HG02588 (cell line): ENCODE measurements around the gene FOXO1.

Experiments
- ATAC-seq: cut with Tn5 transposase; IDR thresholded peaks from one replicate; pipeline ENCODE4 v1.9.1; 2021; ENCODE audit warnings: mild to moderate bottlenecking, moderate library complexity; ENCODE audit not compliant: unreplicated experiment

The FOXO1 gene

GRCh38 chr13:40666933-40667621 lies 636 bp upstream of the FOXO1 start:
- peak; percentile 14 for ATAC-seq

- ATAC-seq, result peak; percentile 7
These were observed 1.1 kb downstream of the FOXO1 start for GRCh38 chr13:40665126-40666044.

- peak; percentile 20 for ATAC-seq
These were observed 1.9 kb downstream of the FOXO1 start for GRCh38 chr13:40664350-40665125.

GRCh38 chr13:40664100-40664349 lies 2.4 kb downstream of the FOXO1 start:
- ATAC-seq, result peak; percentile 22

- peak; percentile 10 for ATAC-seq
These were observed 3.6 kb downstream of the FOXO1 start for GRCh38 chr13:40662866-40663265.

GRCh38 chr13:40661875-40662665 lies 4.4 kb downstream of the FOXO1 start:
- ATAC-seq, result no peak

- ATAC-seq, result no peak
These were observed 5.7 kb downstream of the FOXO1 start for GRCh38 chr13:40660692-40661091.

GRCh38 chr13:40660141-40660664 lies 6.2 kb downstream of the FOXO1 start:
- no peak for ATAC-seq

GRCh38 chr13:40657951-40658350 lies 8.5 kb downstream of the FOXO1 start:
- ATAC-seq, result no peak

- ATAC-seq, result no peak
These were observed 9.1 kb downstream of the FOXO1 start for GRCh38 chr13:40657307-40657706.

GRCh38 chr13:40656358-40656757 lies 10.1 kb downstream of the FOXO1 start:
- no peak for ATAC-seq

GRCh38 chr13:40653527-40654318 lies 12.7 kb downstream of the FOXO1 start:
- no peak for ATAC-seq

- no peak for ATAC-seq
These were observed 13.9 kb downstream of the FOXO1 start for GRCh38 chr13:40652588-40652940.

GRCh38 chr13:40651866-40652587 lies 14.4 kb downstream of the FOXO1 start:
- no peak for ATAC-seq

GRCh38 chr13:40648841-40649240 lies 17.6 kb downstream of the FOXO1 start:
- no peak for ATAC-seq

- no peak for ATAC-seq
These were observed 18.4 kb downstream of the FOXO1 start for GRCh38 chr13:40648040-40648439.

- ATAC-seq, result no peak
These were observed 21.4 kb downstream of the FOXO1 start for GRCh38 chr13:40644838-40645604.

GRCh38 chr13:40640845-40641458 lies 25.5 kb downstream of the FOXO1 start:
- no peak for ATAC-seq
